ENCODE data around the gene CERS6.

Gene CERS6

DNA sequence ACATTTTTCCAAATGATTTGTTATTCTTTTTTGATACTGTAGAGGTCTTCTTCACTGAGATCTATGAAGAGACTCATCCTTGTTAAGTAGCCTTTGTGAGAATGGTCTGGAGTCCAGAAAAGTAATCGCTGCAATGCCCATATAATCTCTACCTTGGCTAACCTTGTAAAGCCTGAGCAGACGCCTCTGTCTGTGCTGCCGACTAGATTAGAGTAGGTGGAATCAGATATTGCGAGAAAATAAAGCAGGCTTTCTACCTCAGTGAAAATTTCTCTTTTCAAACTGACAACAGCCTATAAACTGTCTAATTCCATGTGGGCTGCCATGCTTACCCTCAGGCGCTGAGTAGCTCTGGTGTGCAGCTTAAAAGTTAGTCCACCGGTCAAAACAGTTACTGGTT is 17.5 kb upstream of the CERS6 start:
- ChIA-PET POLR2A (no interaction called here), CTCF (no interaction called here)
- Histone ChIP-seq H3K27ac (ENCODE audit: extremely low read depth, low read depth, low read length) (no peak overlapping the region), H3K4me3 (ENCODE audit: low read depth, low read length) (no peak overlapping the region), H3K4me1 (ENCODE audit: control insufficient read depth, insufficient read depth, low read length) (no peaks in the 10 kb centered on the region), H3K36me3 (ENCODE audit: control insufficient read depth in 2 of 2, insufficient read depth in 1 of 2, low read length in 2 of 2) (no peaks in the 10 kb centered on the region), H3K9me3 (ENCODE audit: control insufficient read depth, insufficient read depth, low read depth, low read length) (no peaks in the 10 kb centered on the region)
- TF ChIP-seq, protein P1, sequence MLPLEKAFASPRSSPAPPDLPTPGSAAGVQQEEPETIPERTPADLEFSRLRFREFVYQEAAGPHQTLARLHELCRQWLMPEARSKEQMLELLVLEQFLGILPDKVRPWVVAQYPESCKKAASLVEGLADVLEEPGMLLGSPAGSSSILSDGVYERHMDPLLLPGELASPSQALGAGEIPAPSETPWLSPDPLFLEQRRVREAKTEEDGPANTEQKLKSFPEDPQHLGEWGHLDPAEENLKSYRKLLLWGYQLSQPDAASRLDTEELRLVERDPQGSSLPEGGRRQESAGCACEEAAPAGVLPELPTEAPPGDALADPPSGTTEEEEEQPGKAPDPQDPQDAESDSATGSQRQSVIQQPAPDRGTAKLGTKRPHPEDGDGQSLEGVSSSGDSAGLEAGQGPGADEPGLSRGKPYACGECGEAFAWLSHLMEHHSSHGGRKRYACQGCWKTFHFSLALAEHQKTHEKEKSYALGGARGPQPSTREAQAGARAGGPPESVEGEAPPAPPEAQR (tag by site-specific recombination; IDR thresholded peaks at IDR 0.05) = no peak
- TF ChIP-seq ZEB2 (tag by site-specific recombination; IDR thresholded peaks at IDR 0.05) (no peak), HOXA7 (CRISPR knock-in tag; IDR thresholded peaks at IDR 0.05; ENCODE audit: borderline replicate concordance) (no peak), ZBTB21 (tag by site-specific recombination; IDR thresholded peaks at IDR 0.05) (no peak), MZF1 (tag by site-specific recombination; IDR thresholded peaks at IDR 0.05; ENCODE audit: borderline replicate concordance) (no peak), ZNF510 (tag by site-specific recombination; IDR thresholded peaks at IDR 0.05; ENCODE audit: insufficient replicate concordance) (no peak), ZBTB48 (tag by site-specific recombination; IDR thresholded peaks at IDR 0.05) (no peak), ZNF404 (tag by site-specific recombination; IDR thresholded peaks at IDR 0.05) (no peak), YY1 (tag by site-specific recombination; IDR thresholded peaks at IDR 0.05) (no peak), ZNF747 (tag by site-specific recombination; IDR thresholded peaks at IDR 0.05) (no peak), ZNF521 (tag by site-specific recombination; IDR thresholded peaks at IDR 0.05) (no peak), ZNF530 (tag by site-specific recombination; IDR thresholded peaks at IDR 0.05; ENCODE audit: low read depth) (no peak), SCRT1 (tag by site-specific recombination; IDR thresholded peaks at IDR 0.05; ENCODE audit: borderline replicate concordance) (no peak)
- TF ChIP-seq, protein P2, sequence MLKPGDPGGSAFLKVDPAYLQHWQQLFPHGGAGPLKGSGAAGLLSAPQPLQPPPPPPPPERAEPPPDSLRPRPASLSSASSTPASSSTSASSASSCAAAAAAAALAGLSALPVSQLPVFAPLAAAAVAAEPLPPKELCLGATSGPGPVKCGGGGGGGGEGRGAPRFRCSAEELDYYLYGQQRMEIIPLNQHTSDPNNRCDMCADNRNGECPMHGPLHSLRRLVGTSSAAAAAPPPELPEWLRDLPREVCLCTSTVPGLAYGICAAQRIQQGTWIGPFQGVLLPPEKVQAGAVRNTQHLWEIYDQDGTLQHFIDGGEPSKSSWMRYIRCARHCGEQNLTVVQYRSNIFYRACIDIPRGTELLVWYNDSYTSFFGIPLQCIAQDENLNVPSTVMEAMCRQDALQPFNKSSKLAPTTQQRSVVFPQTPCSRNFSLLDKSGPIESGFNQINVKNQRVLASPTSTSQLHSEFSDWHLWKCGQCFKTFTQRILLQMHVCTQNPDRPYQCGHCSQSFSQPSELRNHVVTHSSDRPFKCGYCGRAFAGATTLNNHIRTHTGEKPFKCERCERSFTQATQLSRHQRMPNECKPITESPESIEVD (tag by site-specific recombination; IDR thresholded peaks at IDR 0.05) = no peak
- TF ChIP-seq, protein P3, sequence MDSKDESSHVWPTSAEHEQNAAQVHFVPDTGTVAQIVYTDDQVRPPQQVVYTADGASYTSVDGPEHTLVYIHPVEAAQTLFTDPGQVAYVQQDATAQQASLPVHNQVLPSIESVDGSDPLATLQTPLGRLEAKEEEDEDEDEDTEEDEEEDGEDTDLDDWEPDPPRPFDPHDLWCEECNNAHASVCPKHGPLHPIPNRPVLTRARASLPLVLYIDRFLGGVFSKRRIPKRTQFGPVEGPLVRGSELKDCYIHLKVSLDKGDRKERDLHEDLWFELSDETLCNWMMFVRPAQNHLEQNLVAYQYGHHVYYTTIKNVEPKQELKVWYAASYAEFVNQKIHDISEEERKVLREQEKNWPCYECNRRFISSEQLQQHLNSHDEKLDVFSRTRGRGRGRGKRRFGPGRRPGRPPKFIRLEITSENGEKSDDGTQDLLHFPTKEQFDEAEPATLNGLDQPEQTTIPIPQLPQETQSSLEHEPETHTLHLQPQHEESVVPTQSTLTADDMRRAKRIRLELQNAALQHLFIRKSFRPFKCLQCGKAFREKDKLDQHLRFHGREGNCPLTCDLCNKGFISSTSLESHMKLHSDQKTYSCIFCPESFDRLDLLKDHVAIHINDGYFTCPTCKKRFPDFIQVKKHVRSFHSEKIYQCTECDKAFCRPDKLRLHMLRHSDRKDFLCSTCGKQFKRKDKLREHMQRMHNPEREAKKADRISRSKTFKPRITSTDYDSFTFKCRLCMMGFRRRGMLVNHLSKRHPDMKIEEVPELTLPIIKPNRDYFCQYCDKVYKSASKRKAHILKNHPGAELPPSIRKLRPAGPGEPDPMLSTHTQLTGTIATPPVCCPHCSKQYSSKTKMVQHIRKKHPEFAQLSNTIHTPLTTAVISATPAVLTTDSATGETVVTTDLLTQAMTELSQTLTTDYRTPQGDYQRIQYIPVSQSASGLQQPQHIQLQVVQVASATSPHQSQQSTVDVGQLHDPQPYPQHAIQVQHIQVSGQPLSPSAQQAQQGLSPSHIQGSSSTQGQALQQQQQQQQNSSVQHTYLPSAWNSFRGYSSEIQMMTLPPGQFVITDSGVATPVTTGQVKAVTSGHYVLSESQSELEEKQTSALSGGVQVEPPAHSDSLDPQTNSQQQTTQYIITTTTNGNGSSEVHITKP (tag by site-specific recombination; IDR thresholded peaks at IDR 0.05) = no peak
- TF ChIP-seq, protein P4, sequence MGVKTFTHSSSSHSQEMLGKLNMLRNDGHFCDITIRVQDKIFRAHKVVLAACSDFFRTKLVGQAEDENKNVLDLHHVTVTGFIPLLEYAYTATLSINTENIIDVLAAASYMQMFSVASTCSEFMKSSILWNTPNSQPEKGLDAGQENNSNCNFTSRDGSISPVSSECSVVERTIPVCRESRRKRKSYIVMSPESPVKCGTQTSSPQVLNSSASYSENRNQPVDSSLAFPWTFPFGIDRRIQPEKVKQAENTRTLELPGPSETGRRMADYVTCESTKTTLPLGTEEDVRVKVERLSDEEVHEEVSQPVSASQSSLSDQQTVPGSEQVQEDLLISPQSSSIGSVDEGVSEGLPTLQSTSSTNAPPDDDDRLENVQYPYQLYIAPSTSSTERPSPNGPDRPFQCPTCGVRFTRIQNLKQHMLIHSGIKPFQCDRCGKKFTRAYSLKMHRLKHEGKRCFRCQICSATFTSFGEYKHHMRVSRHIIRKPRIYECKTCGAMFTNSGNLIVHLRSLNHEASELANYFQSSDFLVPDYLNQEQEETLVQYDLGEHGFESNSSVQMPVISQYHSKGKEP (tag by site-specific recombination; IDR thresholded peaks at IDR 0.05) = no peak
- TF ChIP-seq, protein P5, sequence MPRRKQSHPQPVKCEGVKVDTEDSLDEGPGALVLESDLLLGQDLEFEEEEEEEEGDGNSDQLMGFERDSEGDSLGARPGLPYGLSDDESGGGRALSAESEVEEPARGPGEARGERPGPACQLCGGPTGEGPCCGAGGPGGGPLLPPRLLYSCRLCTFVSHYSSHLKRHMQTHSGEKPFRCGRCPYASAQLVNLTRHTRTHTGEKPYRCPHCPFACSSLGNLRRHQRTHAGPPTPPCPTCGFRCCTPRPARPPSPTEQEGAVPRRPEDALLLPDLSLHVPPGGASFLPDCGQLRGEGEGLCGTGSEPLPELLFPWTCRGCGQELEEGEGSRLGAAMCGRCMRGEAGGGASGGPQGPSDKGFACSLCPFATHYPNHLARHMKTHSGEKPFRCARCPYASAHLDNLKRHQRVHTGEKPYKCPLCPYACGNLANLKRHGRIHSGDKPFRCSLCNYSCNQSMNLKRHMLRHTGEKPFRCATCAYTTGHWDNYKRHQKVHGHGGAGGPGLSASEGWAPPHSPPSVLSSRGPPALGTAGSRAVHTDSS (tag by site-specific recombination; IDR thresholded peaks at IDR 0.05) = no peak
